Rectal smooth muscle tissue (tissue), 1 donor: Measurements from ENCODE around the gene TMCC1.

Source experiments
- H3K27ac ChIP-seq: one replicate; pipeline ENCODE4 v1.7.0; 2013; ENCODE audit warnings: low read depth, low read length, inconsistent platforms
- H3K27me3 ChIP-seq: one replicate; pipeline ENCODE4 v1.7.0; 2013; ENCODE audit warnings: low read length; ENCODE audit not compliant: control insufficient read depth, insufficient read depth
- H3K36me3 ChIP-seq: one replicate; pipeline ENCODE4 v1.7.0; 2013; ENCODE audit warnings: low read length; ENCODE audit not compliant: control insufficient read depth, insufficient read depth
- H3K4me1 ChIP-seq: one replicate; pipeline ENCODE4 v1.7.0; 2013; ENCODE audit warnings: low read length; ENCODE audit not compliant: control insufficient read depth, insufficient read depth
- H3K4me3 ChIP-seq: one replicate; pipeline ENCODE4 v1.7.0; 2013; ENCODE audit warnings: low read length
- H3K9ac ChIP-seq: one replicate; pipeline ENCODE4 v1.7.0; 2013; ENCODE audit warnings: low read length

TMCC1 gene

GRCh38 chr3:129893581-129894070 is at the start of gene TMCC1:
TMCC1 (minus strand) TSS chr3:129893711.
- H3K27ac ChIP-seq = peak within 1 kb of the TSS; percentile 85
- no peaks in the 10 kb centered on the region for H3K27me3 ChIP-seq
- H3K36me3 ChIP-seq = no peaks in the 10 kb centered on the region
- H3K9ac ChIP-seq = peak within 1 kb of the TSS; percentile 81
- peak within 1 kb of the TSS; percentile 99 for H3K4me3 ChIP-seq
- H3K4me1 ChIP-seq = peaks cover 3% of the 10 kb centered on the region

- Histone ChIP-seq H3K9ac (no peak overlapping the region), H3K36me3 (no peaks in the 10 kb centered on the region), H3K27me3 (no peaks in the 10 kb centered on the region), H3K4me1 (no peaks in the 10 kb centered on the region), H3K4me3 (no peak overlapping the region), H3K27ac (no peak overlapping the region)
These were observed 49.5 kb upstream of the TMCC1 start for GRCh38 chr3:129943020-129943419.

- Histone ChIP-seq H3K9ac (no peak overlapping the region), H3K4me3 (no peak overlapping the region), H3K4me1 (no peaks in the 10 kb centered on the region), H3K27me3 (no peaks in the 10 kb centered on the region), H3K27ac (no peak overlapping the region), H3K36me3 (no peaks in the 10 kb centered on the region)
These were observed 48.8 kb upstream of the TMCC1 start for GRCh38 chr3:129942296-129942695.

GRCh38 chr3:129940086-129940485 is 46.6 kb upstream of the TMCC1 start:
- Histone ChIP-seq H3K9ac (no peak overlapping the region), H3K27me3 (no peaks in the 10 kb centered on the region), H3K27ac (no peak overlapping the region), H3K4me3 (no peak overlapping the region), H3K36me3 (no peaks in the 10 kb centered on the region), H3K4me1 (no peaks in the 10 kb centered on the region)

- H3K36me3 ChIP-seq = no peaks in the 10 kb centered on the region
- H3K4me3 ChIP-seq = no peak overlapping the region
- H3K27me3 ChIP-seq = no peaks in the 10 kb centered on the region
- no peaks in the 10 kb centered on the region for H3K4me1 ChIP-seq
- no peak overlapping the region for H3K9ac ChIP-seq
- no peak overlapping the region for H3K27ac ChIP-seq
These were observed 44.8 kb upstream of the TMCC1 start for GRCh38 chr3:129938140-129938930.

- H3K4me3 ChIP-seq = no peak overlapping the region
- H3K27me3 ChIP-seq = no peaks in the 10 kb centered on the region
- no peaks in the 10 kb centered on the region for H3K4me1 ChIP-seq
- no peak overlapping the region for H3K27ac ChIP-seq
- no peak overlapping the region for H3K9ac ChIP-seq
- H3K36me3 ChIP-seq = no peaks in the 10 kb centered on the region
These were observed 44.2 kb upstream of the TMCC1 start for GRCh38 chr3:129937717-129938116.

GRCh38 chr3:129936757-129937156 is 43.2 kb upstream of the TMCC1 start:
- H3K9ac ChIP-seq = peak overlapping the region; percentile 34
- no peaks in the 10 kb centered on the region for H3K4me1 ChIP-seq
- H3K27ac ChIP-seq = peak overlapping the region; percentile 26
- no peaks in the 10 kb centered on the region for H3K27me3 ChIP-seq
- H3K36me3 ChIP-seq = no peaks in the 10 kb centered on the region
- H3K4me3 ChIP-seq = peak overlapping the region; percentile 55

GRCh38 chr3:129934234-129935123 is 41.0 kb upstream of the TMCC1 start:
- Histone ChIP-seq H3K4me3 (no peak overlapping the region), H3K4me1 (no peaks in the 10 kb centered on the region), H3K9ac (no peak overlapping the region), H3K27ac (no peak overlapping the region), H3K27me3 (no peaks in the 10 kb centered on the region), H3K36me3 (no peaks in the 10 kb centered on the region)

GRCh38 chr3:129933471-129933870 is 40.0 kb upstream of the TMCC1 start:
- no peak overlapping the region for H3K27ac ChIP-seq
- H3K27me3 ChIP-seq = no peaks in the 10 kb centered on the region
- no peak overlapping the region for H3K9ac ChIP-seq
- H3K36me3 ChIP-seq = no peaks in the 10 kb centered on the region
- no peak overlapping the region for H3K4me3 ChIP-seq
- no peaks in the 10 kb centered on the region for H3K4me1 ChIP-seq

- H3K27ac ChIP-seq = no peak overlapping the region
These were observed 35.9 kb upstream of the TMCC1 start for GRCh38 chr3:129929383-129929782.

GRCh38 chr3:129927072-129927471 is 33.6 kb upstream of the TMCC1 start:
- Histone ChIP-seq H3K9ac (no peak overlapping the region), H3K27me3 (no peaks in the 10 kb centered on the region), H3K27ac (no peak overlapping the region), H3K4me3 (no peak overlapping the region), H3K4me1 (no peaks in the 10 kb centered on the region), H3K36me3 (no peaks in the 10 kb centered on the region)

More at GRCh38 chr3:129929383-129929782, 35.9 kb upstream of the TMCC1 start:
- Histone ChIP-seq H3K9ac (no peak overlapping the region), H3K36me3 (no peaks in the 10 kb centered on the region), H3K4me3 (no peak overlapping the region), H3K4me1 (no peaks in the 10 kb centered on the region), H3K27me3 (no peaks in the 10 kb centered on the region)

- H3K9ac ChIP-seq = no peak overlapping the region
- no peak overlapping the region for H3K27ac ChIP-seq
- no peaks in the 10 kb centered on the region for H3K4me1 ChIP-seq
- H3K36me3 ChIP-seq = no peaks in the 10 kb centered on the region
- no peak overlapping the region for H3K4me3 ChIP-seq
- H3K27me3 ChIP-seq = no peaks in the 10 kb centered on the region
These were observed 26.3 kb upstream of the TMCC1 start for GRCh38 chr3:129919806-129920205.
